Osteoblast (primary cell): ENCODE measurements around the gene PANK4. TPM values are rescaled to one million over a fixed set of nuclear protein-coding genes. Genes with fewer than 3 reads are reported as not detected.

Experiments
- DNase-seq: peaks from one replicate; pipeline ENCODE4 v3.0.0; 2011; ENCODE audit warnings: low spot score, mixed read lengths; ENCODE audit not compliant: insufficient read length; ENCODE audit errors: missing footprints
- H2AFZ ChIP-seq: 2 replicates; pipeline ENCODE4 v1.6.0; 2011; ENCODE audit warnings: mild to moderate bottlenecking, low read length
- H3K27ac ChIP-seq: 2 replicates; pipeline ENCODE4 v1.5.1; 2011; ENCODE audit warnings: mild to moderate bottlenecking, low read depth, low read length, moderate library complexity
- H3K27me3 ChIP-seq: 2 replicates; pipeline ENCODE4 v1.6.0; 2012; ENCODE audit warnings: mild to moderate bottlenecking, control low read depth, inconsistent platforms, low read length, moderate library complexity; ENCODE audit not compliant: insufficient read depth
- H3K36me3 ChIP-seq: 2 replicates; pipeline ENCODE4 v1.5.1; 2011; ENCODE audit warnings: mild to moderate bottlenecking, low read length, control low read depth, moderate library complexity; ENCODE audit not compliant: insufficient read depth
- H3K4me1 ChIP-seq: 2 replicates; pipeline ENCODE4 v1.5.1; 2011; ENCODE audit warnings: mild to moderate bottlenecking, low read length, control low read depth, moderate library complexity; ENCODE audit not compliant: insufficient read depth
- H3K4me2 ChIP-seq: 2 replicates; pipeline ENCODE4 v1.6.0; 2011; ENCODE audit warnings: mild to moderate bottlenecking, low read length; ENCODE audit not compliant: insufficient read depth
- H3K4me3 ChIP-seq: fragments of 200-600 bp; sonication (generic); 3 replicates; pipeline ENCODE4 v1.5.1; 2012; ENCODE audit warnings: mild to moderate bottlenecking, low read length, inconsistent platforms; ENCODE audit not compliant: insufficient read depth
- H3K79me2 ChIP-seq: 2 replicates; pipeline ENCODE4 v1.6.0; 2012; ENCODE audit warnings: mild to moderate bottlenecking, low read length, control low read depth, inconsistent platforms; ENCODE audit not compliant: insufficient read depth
- H3K9me3 ChIP-seq: 2 replicates; pipeline ENCODE4 v1.5.1; 2011; ENCODE audit warnings: low read depth, low read length, control low read depth
- H4K20me1 ChIP-seq: 2 replicates; pipeline ENCODE4 v1.6.0; 2012; ENCODE audit warnings: mild to moderate bottlenecking, low read length, control low read depth; ENCODE audit not compliant: insufficient read depth
- total RNA-seq: library from RNA; depleted of rRNA; stranded (reverse); fragments of >200 nt; gene quantifications from 2 replicates; pipeline ENCODE4 v1.2.3, GENCODE V29; 2012
- TF ChIP-seq, protein P1 (sequence below): IDR thresholded peaks from 2 replicates; pipeline ENCODE4 v1.5.1; 2011; ENCODE audit warnings: mild to moderate bottlenecking, low read depth, low read length, moderate library complexity; ENCODE audit errors: extremely low read depth

Gene PANK4
- total RNA-seq, 1 donor, result 15.2 TPM

DNA sequence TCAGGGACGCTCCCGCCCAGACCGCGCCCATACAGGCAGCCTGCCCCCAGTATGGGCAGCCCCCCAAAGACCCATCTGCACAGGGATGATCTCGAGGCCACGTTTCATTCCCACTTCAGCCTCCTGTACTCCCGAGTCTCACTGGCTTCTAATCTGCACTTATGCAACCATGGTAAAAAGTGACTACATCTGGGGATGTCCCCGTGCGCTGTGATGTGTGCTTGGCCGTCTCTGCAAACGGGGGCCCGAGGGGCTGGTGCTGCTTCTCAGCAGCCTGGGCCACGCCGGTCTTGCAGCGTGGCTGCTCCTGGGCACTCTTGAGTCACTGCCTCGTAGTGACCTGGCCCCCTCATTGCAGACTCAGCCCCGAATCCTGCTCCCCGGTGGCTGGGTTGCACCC is 67.7 kb downstream of the PANK4 start:
- Histone ChIP-seq H3K4me3 (no peak overlapping the region), H3K36me3 (no peaks in the 10 kb centered on the region), H3K79me2 (no peaks in the 10 kb centered on the region), H4K20me1 (no peaks in the 10 kb centered on the region), H3K4me2 (no peak overlapping the region), H3K9me3 (no peaks in the 10 kb centered on the region), H3K4me1 (no peaks in the 10 kb centered on the region), H3K27ac (no peak overlapping the region), H2AFZ (no peak overlapping the region), H3K27me3 (peaks cover 15% of the 10 kb centered on the region)
- DNase-seq, result no peak
- TF ChIP-seq, protein P1, sequence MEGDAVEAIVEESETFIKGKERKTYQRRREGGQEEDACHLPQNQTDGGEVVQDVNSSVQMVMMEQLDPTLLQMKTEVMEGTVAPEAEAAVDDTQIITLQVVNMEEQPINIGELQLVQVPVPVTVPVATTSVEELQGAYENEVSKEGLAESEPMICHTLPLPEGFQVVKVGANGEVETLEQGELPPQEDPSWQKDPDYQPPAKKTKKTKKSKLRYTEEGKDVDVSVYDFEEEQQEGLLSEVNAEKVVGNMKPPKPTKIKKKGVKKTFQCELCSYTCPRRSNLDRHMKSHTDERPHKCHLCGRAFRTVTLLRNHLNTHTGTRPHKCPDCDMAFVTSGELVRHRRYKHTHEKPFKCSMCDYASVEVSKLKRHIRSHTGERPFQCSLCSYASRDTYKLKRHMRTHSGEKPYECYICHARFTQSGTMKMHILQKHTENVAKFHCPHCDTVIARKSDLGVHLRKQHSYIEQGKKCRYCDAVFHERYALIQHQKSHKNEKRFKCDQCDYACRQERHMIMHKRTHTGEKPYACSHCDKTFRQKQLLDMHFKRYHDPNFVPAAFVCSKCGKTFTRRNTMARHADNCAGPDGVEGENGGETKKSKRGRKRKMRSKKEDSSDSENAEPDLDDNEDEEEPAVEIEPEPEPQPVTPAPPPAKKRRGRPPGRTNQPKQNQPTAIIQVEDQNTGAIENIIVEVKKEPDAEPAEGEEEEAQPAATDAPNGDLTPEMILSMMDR, result no peak

Other genes starting within 250 kb of the PANK4 start
- gene MORN1, start 135.0 kb downstream of the PANK4 start, total RNA-seq, result 12.4 and 13.4 TPM in 2 replicates
- 77.8 and 95.2 TPM in 2 replicates for gene RER1, start 134.8 kb downstream of the PANK4 start, total RNA-seq
- gene PEX10, start 114.0 kb downstream of the PANK4 start, total RNA-seq, result 33.9 and 34.7 TPM in 2 replicates
- under 0.01 TPM in 1 of 2 replicates, not detected in the other for gene PLCH2, start 50.3 kb downstream of the PANK4 start, total RNA-seq
- not detected in 2 replicates for gene HES5, start 3.7 kb upstream of the PANK4 start, total RNA-seq
- 29.2 and 36.6 TPM in 2 replicates for gene TNFRSF14, start 29.8 kb upstream of the PANK4 start, total RNA-seq
- 8.0 and 9.4 TPM in 2 replicates for gene PRXL2B, start 60.2 kb upstream of the PANK4 start, total RNA-seq
- under 0.01 TPM in 1 of 2 replicates, not detected in the other for gene MMEL1, start 106.4 kb upstream of the PANK4 start, total RNA-seq